Uterus (tissue), 4 donors: ENCODE data around the gene AHDC1. TPM values are rescaled to one million over a fixed set of nuclear protein-coding genes. Genes with fewer than 3 reads are reported as not detected.

Experiments used
- DNase-seq, 2 donors: peaks; one replicate each; pipeline ENCODE4 v3.0.0-alpha.2; 2019 to 2020
- H3K27ac ChIP-seq, 2 donors: fragments of 200-600 bp; sonication (generic); 1 replicate in 1 of 2; 2 replicates in 1 of 2; pipeline ENCODE4 v1.5.1; 2016 to 2018
- H3K27me3 ChIP-seq, 2 donors: fragments of 200-600 bp; sonication (generic); one replicate each; pipeline ENCODE4 v1.5.1; 2018 to 2019; ENCODE audit warnings: control low read depth in 1 of 2
- H3K36me3 ChIP-seq, 2 donors: fragments of 200-600 bp; sonication (generic); one replicate each; pipeline ENCODE4 v1.5.1; 2019; ENCODE audit warnings: control low read depth in 1 of 2
- H3K4me1 ChIP-seq, 2 donors: fragments of 200-600 bp; sonication (generic); one replicate each; pipeline ENCODE4 v1.5.1; 2018 to 2019; ENCODE audit warnings: control low read depth in 1 of 2
- H3K4me3 ChIP-seq, 2 donors: fragments of 200-600 bp; sonication (generic); 1 replicate in 1 of 2; 2 replicates in 1 of 2; pipeline ENCODE4 v1.5.1; 2018 to 2019; ENCODE audit warnings: mild to moderate bottlenecking in 1 of 2
- H3K9me3 ChIP-seq, 2 donors: fragments of 200-600 bp; sonication (generic); one replicate each; pipeline ENCODE4 v1.5.1; 2019; ENCODE audit warnings: control low read depth in 1 of 2
- CTCF ChIP-seq, 4 experiments: fragments of 200-600 bp in 2 of 4; fragments of 450-650 bp in 2 of 4; sonication (generic) in 2 of 4; IDR thresholded peaks; one replicate each; pipeline ENCODE4 v1.5.1; 2016 to 2019; ENCODE audit warnings: antibody characterized with exemption in 4 of 4, mild to moderate bottlenecking in 2 of 4, moderate library complexity in 1 of 4
- POLR2A ChIP-seq, 2 donors: fragments of 450-650 bp; IDR thresholded peaks; one replicate each; pipeline ENCODE4 v1.6.1; 2016; ENCODE audit warnings: antibody characterized with exemption in 2 of 2, mild to moderate bottlenecking in 1 of 2, moderate library complexity in 1 of 2
- intact Hi-C: fragments of 100-400 bp; cut with DNase I; formaldehyde crosslinking; loops from one replicate; pipeline ENCODE4 v1.15.1; 2023; ENCODE audit warnings: low total_unique reads
- total RNA-seq, 4 donors: library from RNA; depleted of rRNA in 3 of 4; stranded (reverse); fragments of >200 nt in 3 of 4; gene quantifications; one replicate each; pipeline versions ENCODE4 v1.1.0 to v1.2.4, GENCODE V29; 2014 to 2023
- donor health status: DM: yes; HTN: yes; CAD: no.

Gene AHDC1
- total RNA-seq, 4 donors from 2014 or later: 11.2 to 179 (median 50.7) TPM

GRCh38 chr1:27627061-27627460, 23.1 kb upstream of the AHDC1 start:
- no peak for DNase-seq
- Histone ChIP-seq H3K36me3 (no peaks in the 10 kb centered on the region), H3K27me3 (no peaks in the 10 kb centered on the region), H3K27ac (no peak overlapping the region), H3K9me3 (no peaks in the 10 kb centered on the region), H3K4me3 (no peak overlapping the region), H3K4me1 (no peaks in the 10 kb centered on the region)
- no peak for TF ChIP-seq CTCF (IDR thresholded peaks at IDR 0.05)
- no peak for TF ChIP-seq POLR2A (IDR thresholded peaks at IDR 0.05)
- intact Hi-C loops: no loop called here

GRCh38 chr1:27626031-27626935, 22.3 kb upstream of the AHDC1 start:
- TF ChIP-seq CTCF (IDR thresholded peaks at IDR 0.05): no peak
- no peak for TF ChIP-seq POLR2A (IDR thresholded peaks at IDR 0.05)
- no peaks in the 10 kb centered on the region for H3K27me3 ChIP-seq
- H3K9me3 ChIP-seq: no peaks in the 10 kb centered on the region
- no peaks in the 10 kb centered on the region for H3K4me1 ChIP-seq
- intact Hi-C loops: no loop called here
- peak overlapping the region; percentile 24 to 54 for H3K27ac ChIP-seq
- no peak for DNase-seq
- H3K4me3 ChIP-seq: no peak overlapping the region
- H3K36me3 ChIP-seq: no peaks in the 10 kb centered on the region

- Histone ChIP-seq H3K4me1 (no peaks in the 10 kb centered on the region), H3K36me3 (no peaks in the 10 kb centered on the region), H3K27me3 (no peaks in the 10 kb centered on the region), H3K4me3 (no peak overlapping the region), H3K9me3 (no peaks in the 10 kb centered on the region), H3K27ac (no peak overlapping the region)
- TF ChIP-seq CTCF (IDR thresholded peaks at IDR 0.05): no peak
- no peak for TF ChIP-seq POLR2A (IDR thresholded peaks at IDR 0.05)
- intact Hi-C loops: no loop called here
- no peak for DNase-seq
Observed at GRCh38 chr1:27624467-27625178, 20.7 kb upstream of the AHDC1 start.

- Histone ChIP-seq H3K9me3 (no peaks in the 10 kb centered on the region), H3K27ac (no peak overlapping the region), H3K27me3 (no peaks in the 10 kb centered on the region), H3K4me3 (no peak overlapping the region), H3K4me1 (no peaks in the 10 kb centered on the region), H3K36me3 (no peaks in the 10 kb centered on the region)
- no peak for DNase-seq
- intact Hi-C loops: no loop called here
- TF ChIP-seq POLR2A (IDR thresholded peaks at IDR 0.05) (no peak), CTCF (IDR thresholded peaks at IDR 0.05) (no peak)
Observed at GRCh38 chr1:27623327-27624212, 19.6 kb upstream of the AHDC1 start.
